GM18519 (cell line): ENCODE results near the gene NFATC2.
"Not testable (repeated sequence)": the region's sequence is repeated elsewhere in the genome, so short reads cannot be mapped to it uniquely, and the experiment has no call there.

ENCODE experiments used
- ATAC-seq: cut with Tn5 transposase; IDR thresholded peaks from one replicate; pipeline ENCODE4 v1.9.1; 2021; ENCODE audit warnings: mild to moderate bottlenecking, moderate library complexity; ENCODE audit not compliant: unreplicated experiment, low FRiP score

Gene NFATC2

GRCh38 chr20:51482836-51483473 is 59.6 kb downstream of the NFATC2 start:
- ATAC-seq: no peak

GRCh38 chr20:51481341-51481914 is 61.1 kb downstream of the NFATC2 start:
- no peak for ATAC-seq

GRCh38 chr20:51480507-51481270 is 61.8 kb downstream of the NFATC2 start:
- peak; percentile 79 for ATAC-seq

GRCh38 chr20:51476106-51476505 is 66.4 kb downstream of the NFATC2 start:
- not testable (repeated sequence) for ATAC-seq

GRCh38 chr20:51473771-51474170 is 68.7 kb downstream of the NFATC2 start:
- no peak for ATAC-seq

- ATAC-seq: no peak
Measured at GRCh38 chr20:51473256-51473655, 69.3 kb downstream of the NFATC2 start.

GRCh38 chr20:51470907-51471411 is 71.6 kb downstream of the NFATC2 start:
- ATAC-seq: no peak

GRCh38 chr20:51470499-51470820 is 72.1 kb downstream of the NFATC2 start:
- no peak for ATAC-seq

- no peak for ATAC-seq
Measured at GRCh38 chr20:51469578-51470498, 72.7 kb downstream of the NFATC2 start.

GRCh38 chr20:51469046-51469445 is 73.5 kb downstream of the NFATC2 start:
- no peak for ATAC-seq

- ATAC-seq: no peak
Measured at GRCh38 chr20:51468636-51469035, 73.9 kb downstream of the NFATC2 start.

GRCh38 chr20:51467956-51468626 is 74.4 kb downstream of the NFATC2 start:
- ATAC-seq: no peak

GRCh38 chr20:51463998-51464397 is 78.5 kb downstream of the NFATC2 start:
- ATAC-seq: no peak

- no peak for ATAC-seq
Measured at GRCh38 chr20:51463560-51463959, 79.0 kb downstream of the NFATC2 start.

- ATAC-seq: no peak
Measured at GRCh38 chr20:51462566-51463276, 79.8 kb downstream of the NFATC2 start.

GRCh38 chr20:51461846-51462245 is 80.7 kb downstream of the NFATC2 start:
- not testable (repeated sequence) for ATAC-seq

- no peak for ATAC-seq
Measured at GRCh38 chr20:51461306-51461705, 81.2 kb downstream of the NFATC2 start.

GRCh38 chr20:51460569-51461265 is 81.8 kb downstream of the NFATC2 start:
- peak; percentile 97 for ATAC-seq

GRCh38 chr20:51460163-51460562 is 82.4 kb downstream of the NFATC2 start:
- ATAC-seq: no peak
